ENCODE measurements around the gene TNFRSF14. TPM values are rescaled to one million over a fixed set of nuclear protein-coding genes. Genes with fewer than 3 reads are reported as not detected.

Gene TNFRSF14
- total RNA-seq, 4 donors from 2014 or later: 36.3 to 47.5 (median 46.7) TPM

DNA sequence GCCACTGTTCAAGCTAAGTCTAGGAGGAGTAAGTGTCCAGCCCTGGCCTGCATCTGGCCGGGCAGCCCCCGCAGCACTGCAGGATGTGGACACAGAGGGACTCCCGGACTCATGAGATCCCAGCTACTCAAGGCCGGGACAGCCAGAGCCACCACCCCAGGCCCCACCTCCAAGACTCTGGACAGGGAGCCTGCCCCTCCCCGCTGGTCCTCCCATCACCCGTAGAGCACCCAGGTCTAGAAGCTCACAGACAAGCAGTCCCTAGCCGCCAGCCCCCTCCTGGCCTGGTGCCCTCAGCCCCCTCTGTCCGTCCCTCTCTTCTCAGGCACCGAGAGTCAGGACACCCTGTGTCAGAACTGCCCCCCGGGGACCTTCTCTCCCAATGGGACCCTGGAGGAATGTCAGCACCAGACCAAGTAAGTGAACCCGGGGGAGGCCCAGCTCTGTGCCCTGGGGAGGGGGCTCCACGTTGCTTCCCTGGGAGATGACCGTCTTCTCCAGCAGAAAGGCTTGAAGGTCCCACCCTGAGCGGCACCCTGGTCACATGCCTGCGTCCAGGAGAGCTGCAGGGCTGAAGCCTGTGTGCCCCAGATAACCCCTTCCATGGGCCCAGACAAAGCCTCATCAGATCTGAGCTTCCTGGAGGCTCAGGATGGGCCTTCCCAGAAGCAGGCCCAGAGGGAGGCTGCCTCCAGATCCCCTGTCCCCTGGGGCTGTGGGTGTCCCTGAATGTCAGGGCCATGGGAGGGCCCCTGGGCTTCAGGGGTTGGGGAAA, 4.3 kb downstream of the TNFRSF14 start:
- H3K27me3 ChIP-seq: no peaks in the 10 kb centered on the region
- no peaks in the 10 kb centered on the region for H3K36me3 ChIP-seq
- 94% methylated on average over 9 to 15 of the region's 15 CpGs for WGBS, 2 donors
- no peak overlapping the region for H3K4me3 ChIP-seq (replicated peaks in 1 of 3)
- TF ChIP-seq POLR2A (IDR thresholded peaks at IDR 0.05): no peak
- TF ChIP-seq CTCF (IDR thresholded peaks at IDR 0.05): no peak
- H3K4me1 ChIP-seq: peaks cover 6 to 18% of the 10 kb centered on the region in 2 donors
- H3K27ac ChIP-seq: no peak overlapping the region
- intact Hi-C loops (cut with DNase I): no loop called here
- no peak for DNase-seq
- H3K9me3 ChIP-seq: no peaks in the 10 kb centered on the region

DNA sequence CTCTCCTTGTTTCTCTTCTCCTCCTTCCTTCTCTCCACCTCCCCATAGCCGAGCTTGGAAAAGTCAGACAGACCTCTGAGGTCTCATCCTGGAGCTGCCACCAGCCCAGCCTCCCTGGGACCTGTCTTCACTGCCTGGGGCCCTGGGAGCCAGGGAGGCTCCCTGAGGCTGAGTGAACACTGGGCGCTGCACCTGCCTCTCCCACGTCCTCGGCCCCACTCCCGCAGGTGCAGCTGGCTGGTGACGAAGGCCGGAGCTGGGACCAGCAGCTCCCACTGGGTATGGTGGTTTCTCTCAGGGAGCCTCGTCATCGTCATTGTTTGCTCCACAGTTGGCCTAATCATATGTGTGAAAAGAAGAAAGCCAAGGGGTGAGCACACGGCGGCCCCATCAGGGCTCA, 5.3 kb downstream of the TNFRSF14 start:
- 86 to 89% methylated on average over 8 to 11 of the region's 11 CpGs for WGBS, 2 donors
- intact Hi-C loops (cut with DNase I): no loop called here
- TF ChIP-seq CTCF (IDR thresholded peaks at IDR 0.05) (no peak), POLR2A (IDR thresholded peaks at IDR 0.05) (no peak)
- Histone ChIP-seq H3K4me1 (peaks cover 5 to 14% of the 10 kb centered on the region in 2 donors), H3K27ac (no peak overlapping the region), H3K36me3 (no peaks in the 10 kb centered on the region), H3K4me3 (replicated peaks in 1 of 3) (no peak overlapping the region), H3K9me3 (no peaks in the 10 kb centered on the region), H3K27me3 (no peaks in the 10 kb centered on the region)
- DNase-seq: no peak

- H3K27ac ChIP-seq: no peak overlapping the region
- intact Hi-C loops (cut with DNase I): no loop called here
- no peaks in the 10 kb centered on the region for H3K36me3 ChIP-seq
- no peak overlapping the region for H3K4me3 ChIP-seq (replicated peaks in 1 of 3)
- 92 to 96% methylated on average over 12 to 18 of the region's 24 CpGs for WGBS, 2 donors
- DNase-seq: no peak
- peaks cover 2 to 8% of the 10 kb centered on the region in 2 donors for H3K4me1 ChIP-seq
- H3K27me3 ChIP-seq: no peaks in the 10 kb centered on the region
- no peaks in the 10 kb centered on the region for H3K9me3 ChIP-seq
- no peak for TF ChIP-seq POLR2A (IDR thresholded peaks at IDR 0.05)
- peak in 1 of 6 experiments; percentile 27 for TF ChIP-seq CTCF (IDR thresholded peaks at IDR 0.05)
These were observed 6.0 kb downstream of the TNFRSF14 start for GRCh38 chr1:2561898-2562895.

DNA sequence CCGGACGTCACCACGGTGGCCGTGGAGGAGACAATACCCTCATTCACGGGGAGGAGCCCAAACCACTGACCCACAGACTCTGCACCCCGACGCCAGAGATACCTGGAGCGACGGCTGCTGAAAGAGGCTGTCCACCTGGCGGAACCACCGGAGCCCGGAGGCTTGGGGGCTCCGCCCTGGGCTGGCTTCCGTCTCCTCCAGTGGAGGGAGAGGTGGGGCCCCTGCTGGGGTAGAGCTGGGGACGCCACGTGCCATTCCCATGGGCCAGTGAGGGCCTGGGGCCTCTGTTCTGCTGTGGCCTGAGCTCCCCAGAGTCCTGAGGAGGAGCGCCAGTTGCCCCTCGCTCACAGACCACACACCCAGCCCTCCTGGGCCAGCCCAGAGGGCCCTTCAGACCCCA, 7.0 kb downstream of the TNFRSF14 start:
- Histone ChIP-seq H3K27me3 (no peaks in the 10 kb centered on the region), H3K27ac (no peak overlapping the region), H3K9me3 (no peaks in the 10 kb centered on the region), H3K4me1 (no peaks in the 10 kb centered on the region), H3K4me3 (replicated peaks in 1 of 3) (no peak overlapping the region), H3K36me3 (no peaks in the 10 kb centered on the region)
- no peak for TF ChIP-seq POLR2A (IDR thresholded peaks at IDR 0.05)
- no peak for TF ChIP-seq CTCF (IDR thresholded peaks at IDR 0.05)
- intact Hi-C loops (cut with DNase I): no loop called here
- no peak for DNase-seq
- 86 to 87% methylated on average over 4 to 17 of the region's 18 CpGs for WGBS, 2 donors
